GM21576 (cell line): ENCODE measurements around the gene TPD52L2.
"Not testable (repeated sequence)": the region's sequence is repeated elsewhere in the genome, so short reads cannot be mapped to it uniquely, and the experiment has no call there.

Experiments
- ATAC-seq: cut with Tn5 transposase; IDR thresholded peaks from one replicate; pipeline ENCODE4 v1.9.1; 2021; ENCODE audit warnings: mild to moderate bottlenecking, moderate library complexity; ENCODE audit not compliant: unreplicated experiment

The TPD52L2 gene

DNA sequence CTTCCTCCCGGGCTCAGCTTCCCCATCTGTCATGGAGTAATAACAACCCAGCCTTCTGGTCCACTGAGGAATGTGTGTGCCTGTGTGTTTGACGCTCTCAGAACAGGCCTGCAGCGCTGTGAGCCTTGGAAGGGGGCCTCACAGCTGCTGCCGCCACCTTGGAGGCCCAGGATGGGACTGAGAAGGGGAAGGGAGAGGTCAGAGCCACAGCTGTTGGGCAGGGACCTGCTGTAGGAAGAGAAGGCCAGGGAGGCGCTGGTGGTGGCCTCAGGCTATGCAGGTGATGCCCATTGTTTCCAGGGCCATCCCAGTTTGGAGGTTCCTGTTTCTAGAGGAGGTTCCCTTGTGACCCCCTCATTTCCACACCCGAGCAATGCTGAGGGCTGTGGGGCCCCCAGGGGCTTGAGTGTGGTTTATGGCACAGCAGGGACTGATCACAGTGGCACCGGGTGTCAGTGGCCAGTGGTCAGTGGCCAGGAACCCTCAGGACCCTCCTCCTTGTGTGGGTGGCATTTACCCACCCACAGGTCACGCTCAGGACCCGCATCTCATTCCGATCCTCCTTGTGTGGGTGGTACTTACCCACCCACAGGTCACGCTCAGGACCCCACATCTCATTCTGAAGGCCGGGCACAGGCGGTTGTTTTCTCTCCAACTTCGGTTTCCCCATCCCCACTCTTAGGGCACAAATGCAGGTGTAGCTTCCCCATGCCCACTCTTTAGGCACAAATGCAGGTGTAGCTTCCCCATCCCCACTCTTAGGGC is 14.0 kb downstream of the TPD52L2 start:
- no peak for ATAC-seq

DNA sequence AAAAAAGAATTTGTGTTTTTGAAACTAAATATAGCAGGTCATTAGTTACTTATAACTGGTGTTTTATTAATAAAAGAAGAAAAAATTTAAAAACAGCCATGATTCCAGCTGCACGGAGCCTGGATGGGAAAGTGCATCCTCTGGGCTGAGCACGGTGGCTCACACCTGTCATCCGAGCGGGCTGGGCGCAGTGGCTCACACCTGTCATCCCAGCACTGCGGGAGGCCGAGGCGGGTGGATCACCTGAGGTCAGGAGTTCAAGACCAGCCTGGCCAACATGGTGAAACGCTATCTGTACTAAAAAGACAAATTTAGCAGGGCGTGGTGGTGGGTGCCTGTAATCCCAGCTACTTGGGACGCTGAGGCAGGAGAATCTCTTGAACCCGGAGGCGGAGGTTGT is 15.8 kb downstream of the TPD52L2 start:
- ATAC-seq = not testable (repeated sequence)

DNA sequence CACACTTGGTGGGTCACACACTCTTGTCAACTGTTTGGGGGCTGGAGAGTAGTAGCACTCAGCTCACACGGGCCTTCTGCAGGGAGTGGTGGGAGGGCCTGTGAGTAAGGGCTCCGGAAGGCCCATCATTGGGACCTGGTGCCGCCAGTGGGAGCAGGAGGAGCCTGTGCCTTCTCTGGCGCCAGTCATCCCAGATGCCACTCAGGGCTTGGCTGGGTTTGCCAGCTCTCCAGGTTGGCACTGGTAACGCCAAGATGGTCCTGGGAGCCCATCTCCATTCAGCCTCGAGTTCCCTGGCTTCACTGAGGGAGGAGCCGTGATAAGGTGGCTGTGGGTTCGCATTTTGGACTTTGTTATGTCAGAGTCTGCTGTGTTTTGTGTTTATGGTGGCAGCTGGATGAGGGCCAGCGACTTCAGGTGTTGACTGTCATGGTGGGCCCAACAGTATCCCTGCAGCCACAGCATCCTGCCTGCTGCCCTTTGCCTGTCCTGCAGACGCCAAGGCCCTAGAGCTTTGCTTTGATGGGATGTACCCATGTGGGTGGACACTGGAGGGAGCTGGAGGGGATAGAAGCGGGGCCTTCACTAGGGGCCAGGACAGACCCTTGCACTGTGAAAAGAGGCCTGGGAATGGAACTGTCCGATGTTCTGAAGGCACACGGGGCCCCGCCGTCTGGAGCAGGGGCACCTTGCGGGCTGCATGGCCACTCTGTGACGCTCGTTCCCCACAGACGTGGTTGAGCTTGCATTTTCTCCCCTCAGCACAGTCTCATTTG is 16.6 kb downstream of the TPD52L2 start:
- no peak for ATAC-seq

DNA sequence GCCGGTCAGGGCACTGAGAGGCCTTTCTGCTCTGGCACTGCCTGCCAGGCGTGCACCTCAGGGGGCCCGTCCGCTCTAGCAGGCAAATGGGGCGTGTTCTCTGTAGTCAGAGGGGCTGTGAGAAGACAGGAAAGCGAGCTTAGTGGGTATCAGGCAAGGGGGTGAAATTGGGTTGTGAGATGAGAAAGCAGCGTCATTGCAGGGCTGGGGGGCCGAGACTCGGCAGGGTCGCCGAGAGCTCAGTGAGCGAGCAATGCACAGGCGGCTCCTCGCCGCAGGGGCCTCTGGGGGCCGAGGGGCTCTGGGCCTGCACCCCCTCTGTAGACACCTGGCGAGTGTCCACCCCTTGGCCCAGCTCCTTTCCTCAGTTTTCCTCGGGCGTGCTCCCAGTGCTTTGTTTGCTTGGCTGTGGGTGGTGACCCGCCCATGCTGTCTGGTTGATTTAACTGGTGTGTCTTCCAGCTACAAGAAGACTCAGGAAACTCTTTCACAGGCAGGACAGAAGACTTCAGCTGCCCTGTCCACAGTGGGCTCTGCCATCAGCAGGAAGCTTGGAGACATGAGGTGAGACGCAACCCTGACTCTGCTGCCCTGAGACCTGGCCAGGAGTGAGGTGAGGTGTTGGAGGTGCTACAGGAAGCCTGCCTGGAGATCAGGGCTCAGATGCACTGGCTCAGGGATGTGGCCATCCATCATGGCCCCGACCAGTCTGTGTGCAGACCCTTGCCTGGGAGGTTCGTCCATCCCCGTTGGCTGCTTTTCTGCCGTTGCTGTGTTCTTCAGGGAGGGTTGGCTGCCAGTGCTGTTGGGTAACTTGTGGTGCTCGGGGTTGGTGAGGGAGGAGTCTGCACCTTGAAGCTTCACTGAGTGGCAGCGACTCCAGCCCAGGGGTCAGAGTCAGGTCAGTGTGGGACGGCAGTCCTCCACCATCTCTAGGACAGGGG is 17.5 kb downstream of the TPD52L2 start:
- ATAC-seq = no peak

DNA sequence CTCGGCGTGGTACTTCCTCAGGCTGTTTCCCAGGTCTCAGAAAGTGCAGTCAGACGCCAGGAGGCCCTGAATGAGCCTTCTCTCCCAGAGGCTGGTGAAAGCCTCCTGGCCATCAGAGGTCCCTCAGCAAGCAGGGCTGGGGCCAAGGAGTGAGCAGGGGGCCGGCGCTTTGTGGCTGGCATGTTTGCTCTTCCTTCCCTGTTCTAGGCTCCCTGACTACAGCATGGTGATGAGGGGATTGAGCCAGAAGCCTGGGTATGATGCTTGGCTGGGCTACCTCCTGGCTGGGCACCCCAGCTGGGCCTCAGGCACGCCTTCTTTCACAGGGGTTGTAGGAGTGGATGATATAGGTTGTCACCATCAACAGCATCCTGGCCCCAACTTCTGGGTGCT is 18.1 kb downstream of the TPD52L2 start:
- ATAC-seq = no peak

DNA sequence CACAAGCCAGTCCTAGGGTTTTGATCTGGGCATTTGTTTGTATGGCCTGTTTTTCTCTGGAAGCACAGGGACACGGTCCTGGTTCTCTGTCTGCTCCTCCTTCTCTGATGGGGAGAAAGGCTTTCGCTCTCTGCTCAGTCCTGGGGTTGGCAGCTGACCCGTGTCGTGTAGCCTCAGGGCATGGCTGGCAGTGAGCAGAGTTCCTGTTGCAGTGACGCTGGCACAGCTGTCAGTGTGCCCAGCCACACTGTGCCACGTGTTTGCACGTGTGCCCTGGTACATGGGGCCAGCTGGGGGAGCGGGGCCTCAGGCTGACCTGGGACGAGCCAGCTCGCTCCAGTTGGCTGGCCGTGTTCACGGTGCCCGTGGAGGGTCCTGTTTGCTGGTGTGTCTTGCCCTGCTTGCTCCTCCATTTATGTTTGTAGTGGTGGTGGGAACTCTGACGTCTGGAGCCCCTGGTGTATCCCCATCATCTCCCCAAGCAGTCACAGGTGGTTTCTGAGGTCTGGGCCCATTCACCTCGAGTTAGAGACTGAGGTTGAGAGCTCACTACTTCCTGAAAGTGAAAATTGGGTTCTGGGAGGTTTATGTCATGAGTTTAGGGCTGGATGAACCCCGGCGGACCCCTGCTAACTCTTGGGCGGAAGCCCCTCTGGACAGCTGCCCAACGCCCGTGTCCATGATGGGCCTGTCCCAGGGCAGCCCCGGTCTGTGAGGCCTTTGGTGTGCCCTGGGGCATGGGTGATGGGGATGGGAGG is 19.6 kb downstream of the TPD52L2 start:
- no peak for ATAC-seq

DNA sequence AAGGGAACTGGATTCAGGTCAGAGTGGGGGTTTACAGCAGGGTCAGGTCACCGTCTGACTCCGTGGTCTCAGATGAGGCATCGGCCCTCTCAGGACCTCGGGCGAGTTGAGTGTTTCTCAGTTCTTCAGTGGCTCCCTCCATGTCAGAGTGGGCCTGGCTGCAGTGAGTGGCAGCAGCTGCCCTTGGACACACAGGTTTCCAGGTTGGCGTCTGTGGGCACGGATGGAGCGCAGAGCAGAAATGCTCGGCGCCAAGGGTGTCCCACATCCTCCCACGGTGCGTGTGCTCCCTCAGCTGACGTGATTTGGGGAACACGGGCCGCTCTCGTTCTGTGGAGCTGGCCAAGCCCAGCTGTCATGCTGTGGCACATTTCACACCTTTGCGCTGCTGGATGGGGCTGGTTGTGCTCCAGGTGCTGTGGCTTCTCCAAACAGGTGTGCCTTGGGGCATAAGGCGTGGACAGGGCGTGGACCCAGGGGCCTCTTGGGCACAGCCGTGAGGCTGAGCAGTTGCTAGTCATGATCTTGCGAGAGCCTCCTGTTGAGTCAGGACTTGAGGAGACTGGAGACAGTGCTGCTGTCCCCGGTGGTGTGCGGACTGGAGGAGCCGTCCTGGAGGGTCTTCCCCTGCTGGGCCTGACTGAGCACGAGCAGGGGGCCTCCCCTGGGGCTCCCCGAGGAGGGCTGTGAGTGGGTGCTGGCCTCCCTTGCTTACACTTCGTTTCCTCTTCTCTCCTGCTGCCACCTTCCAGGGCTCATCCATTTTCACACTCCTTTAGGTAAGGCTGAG is 20.4 kb downstream of the TPD52L2 start:
- ATAC-seq = no peak

DNA sequence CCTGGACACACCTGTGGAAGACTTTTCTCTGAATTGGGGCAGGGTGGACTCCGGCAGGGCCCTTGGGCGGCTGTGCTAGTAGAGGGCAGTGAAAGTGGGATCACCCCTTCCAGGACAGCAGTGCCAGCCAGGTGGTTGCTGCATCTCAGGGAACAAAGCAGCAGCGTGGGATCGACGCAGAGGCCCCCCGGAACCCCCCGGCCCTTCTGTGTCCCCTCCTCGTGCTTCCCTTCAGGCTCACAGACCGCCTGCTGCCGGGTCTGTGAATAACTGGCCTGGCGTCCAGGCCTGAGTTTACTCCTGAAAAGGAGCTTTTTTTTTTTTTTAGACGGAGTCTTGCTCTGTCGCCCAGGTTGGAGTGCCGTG is 21.0 kb downstream of the TPD52L2 start:
- ATAC-seq = no peak

DNA sequence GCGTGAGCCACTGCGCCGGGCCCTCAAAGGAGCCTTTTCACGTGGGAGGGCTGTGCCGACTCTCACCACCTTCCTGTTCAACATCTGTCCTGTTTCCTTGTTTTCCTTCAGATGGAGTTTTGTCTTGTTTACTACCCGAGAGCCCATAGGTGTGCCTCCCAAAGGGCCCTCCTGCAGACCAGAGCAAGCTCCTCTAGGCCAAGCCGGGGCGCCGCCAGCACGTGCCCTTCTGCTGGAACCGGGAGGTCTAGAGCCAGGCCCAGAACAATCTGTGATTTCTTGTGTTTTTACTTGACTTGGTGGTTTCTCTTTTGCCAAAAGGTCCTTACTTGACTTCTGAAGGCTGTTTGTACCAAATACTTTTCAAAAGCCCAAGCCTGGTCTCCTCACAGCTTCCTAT is 21.9 kb downstream of the TPD52L2 start:
- no peak for ATAC-seq

DNA sequence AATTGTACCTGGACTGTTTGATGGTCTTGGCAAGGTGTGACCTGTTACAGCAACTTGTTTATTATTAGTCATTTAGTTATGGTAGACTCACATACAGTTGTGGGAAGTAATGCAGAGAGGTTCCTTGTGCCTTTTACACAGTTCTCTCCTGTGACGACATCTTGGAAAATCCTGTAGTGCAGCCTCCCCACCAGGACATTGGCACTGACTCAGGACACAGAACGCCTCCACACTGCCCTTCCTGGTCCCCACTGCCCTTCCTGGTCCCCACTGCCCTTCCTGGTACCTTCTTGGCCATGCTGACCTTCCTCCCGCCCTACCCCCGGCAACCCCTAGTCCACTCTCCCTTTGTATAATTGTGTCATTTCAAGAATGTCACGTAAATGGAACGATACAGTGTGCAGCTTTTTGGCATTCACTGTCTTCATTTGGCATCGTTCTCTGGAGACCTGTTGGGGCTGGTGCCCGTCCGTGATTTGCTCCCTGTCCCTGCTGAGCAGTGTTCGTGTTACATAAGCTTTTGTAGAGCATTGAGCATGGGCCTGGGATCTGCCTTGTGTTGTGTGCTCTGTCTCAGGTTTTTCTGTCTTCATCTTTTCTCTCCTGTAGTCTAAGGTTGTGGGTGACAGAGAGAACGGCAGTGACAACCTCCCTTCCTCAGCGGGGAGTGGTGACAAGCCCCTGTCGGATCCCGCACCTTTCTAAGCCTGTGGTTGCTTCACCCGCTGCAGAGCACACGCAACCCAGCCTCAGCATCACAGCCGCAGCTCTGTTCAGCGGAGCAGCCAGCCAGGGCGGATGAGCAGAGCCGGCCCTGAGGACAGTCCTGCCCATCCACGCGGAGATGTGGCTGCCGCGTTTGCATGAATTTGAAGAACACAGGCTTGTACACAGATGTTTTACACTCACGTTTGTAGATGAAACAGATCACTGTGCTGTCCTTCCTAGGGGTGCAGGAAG is 24.5 kb downstream of the TPD52L2 start:
- ATAC-seq = no peak

DNA sequence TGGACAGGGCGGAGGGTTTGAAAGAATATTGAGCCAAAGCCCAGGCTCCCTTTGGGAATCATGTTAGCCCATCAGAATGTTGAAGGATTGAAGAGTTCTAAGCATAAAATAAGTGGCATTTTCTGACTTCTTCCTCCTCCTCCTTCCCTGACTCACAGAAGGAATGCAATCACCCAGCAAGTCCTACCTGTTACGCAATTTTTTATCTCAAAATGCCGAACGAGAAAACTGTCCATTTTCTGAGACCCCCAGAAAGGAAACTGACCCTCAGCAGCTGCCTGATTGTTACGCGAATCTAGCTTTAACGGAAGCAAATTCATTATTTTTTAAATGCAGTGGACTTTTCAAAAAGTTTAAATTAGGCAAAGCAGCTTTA is 25.1 kb downstream of the TPD52L2 start:
- no peak for ATAC-seq

DNA sequence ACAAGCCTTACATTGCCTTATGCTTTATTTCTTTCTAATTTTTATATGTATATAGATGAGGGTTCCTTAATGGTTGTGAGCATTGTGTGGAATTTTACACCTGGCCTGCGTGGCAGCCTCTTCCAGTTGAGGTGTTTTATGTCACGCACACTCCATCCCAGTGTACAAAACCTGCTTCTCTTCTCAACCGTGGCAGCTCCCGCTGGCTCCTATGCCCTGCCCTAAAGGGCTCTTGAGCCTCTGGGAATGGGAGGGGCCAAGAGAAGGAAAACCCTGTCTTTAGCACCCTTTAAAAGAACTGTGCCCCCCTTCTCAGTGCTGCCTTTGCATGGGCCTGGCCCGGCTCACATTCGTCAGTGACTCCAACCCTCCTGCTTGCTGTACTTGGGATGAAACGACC is 25.5 kb downstream of the TPD52L2 start:
- ATAC-seq = no peak

DNA sequence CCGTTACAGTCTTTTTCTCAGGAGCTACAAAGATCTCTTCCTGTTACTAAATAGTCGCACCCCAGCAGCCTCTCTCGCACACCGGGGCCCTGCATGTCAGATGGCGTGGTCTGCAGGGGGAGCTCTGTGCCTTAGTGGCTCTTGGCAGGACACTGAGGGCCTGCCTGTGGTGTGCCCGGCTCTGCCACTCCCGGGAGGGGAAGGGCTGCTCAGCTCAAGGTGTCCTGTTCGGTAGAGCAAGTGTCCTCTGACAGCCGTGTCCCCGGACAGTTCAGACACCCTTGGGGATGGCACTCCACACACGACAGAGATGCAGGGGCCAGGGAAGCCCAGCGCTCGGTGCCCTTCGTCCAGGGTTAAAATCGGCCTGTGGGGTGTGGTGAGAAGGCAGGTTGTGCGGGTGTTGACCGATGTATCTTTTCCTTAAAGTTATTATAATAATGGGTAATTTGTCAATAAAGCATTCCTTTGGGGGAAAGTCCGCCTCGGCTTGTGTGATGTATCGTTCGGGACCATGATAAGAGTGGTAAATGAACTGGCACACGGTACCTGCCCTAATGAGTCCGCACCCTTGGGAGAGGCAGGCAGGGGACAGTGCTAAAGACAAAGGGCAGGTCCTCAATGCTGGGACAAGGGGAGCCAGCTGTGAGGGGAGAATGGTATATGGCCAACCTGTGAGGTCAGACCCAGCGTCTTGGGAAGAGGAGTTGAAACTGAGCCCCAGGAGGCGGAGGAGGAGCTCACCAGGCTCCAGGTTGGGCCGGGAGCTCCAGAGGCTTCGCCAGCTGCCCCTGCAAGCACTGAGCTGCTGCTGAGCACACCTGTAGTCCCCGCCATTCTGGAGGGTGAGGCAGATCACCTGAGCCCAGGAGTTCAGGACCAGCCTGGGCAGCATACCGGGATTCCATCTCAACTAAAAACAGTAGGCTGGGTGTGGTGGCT is 26.3 kb downstream of the TPD52L2 start:
- no peak for ATAC-seq

DNA sequence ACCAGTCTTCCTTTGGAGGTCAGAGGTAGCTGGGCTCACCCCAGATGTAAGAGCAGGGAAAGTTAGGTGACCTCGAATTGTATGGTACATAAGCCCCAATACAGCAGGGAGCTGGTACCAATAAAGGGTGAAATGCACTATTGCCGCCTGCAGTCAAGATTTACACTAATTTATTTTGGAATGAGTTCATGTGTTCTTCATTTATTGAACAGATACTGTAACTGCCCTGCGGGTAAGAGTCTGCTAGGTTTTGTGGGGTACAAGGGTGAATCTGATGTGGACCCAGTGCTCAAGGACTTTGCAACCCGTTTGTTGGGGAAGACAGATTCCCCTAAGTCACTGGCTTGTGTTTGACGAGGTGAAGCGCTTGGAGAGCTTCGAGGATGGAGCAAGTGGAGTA is 27.3 kb downstream of the TPD52L2 start:
- no peak for ATAC-seq

DNA sequence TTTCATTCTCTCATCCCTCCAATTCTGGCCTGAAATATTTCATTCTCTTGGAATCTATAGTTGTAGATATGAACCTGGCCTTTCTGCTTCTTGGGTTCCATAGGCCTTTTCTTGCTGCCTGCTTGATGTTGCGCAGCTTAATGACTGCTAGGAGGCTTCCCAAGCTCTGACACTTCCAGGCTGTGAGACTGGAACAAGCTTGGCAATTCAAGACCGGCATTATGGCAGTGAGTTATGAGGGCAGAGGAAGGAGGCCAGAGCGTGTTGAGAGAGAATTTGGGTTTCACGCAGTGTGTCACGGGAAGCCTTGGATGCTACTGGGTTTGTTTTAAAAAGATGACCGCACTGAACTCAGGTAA is 28.9 kb downstream of the TPD52L2 start:
- no peak for ATAC-seq

DNA sequence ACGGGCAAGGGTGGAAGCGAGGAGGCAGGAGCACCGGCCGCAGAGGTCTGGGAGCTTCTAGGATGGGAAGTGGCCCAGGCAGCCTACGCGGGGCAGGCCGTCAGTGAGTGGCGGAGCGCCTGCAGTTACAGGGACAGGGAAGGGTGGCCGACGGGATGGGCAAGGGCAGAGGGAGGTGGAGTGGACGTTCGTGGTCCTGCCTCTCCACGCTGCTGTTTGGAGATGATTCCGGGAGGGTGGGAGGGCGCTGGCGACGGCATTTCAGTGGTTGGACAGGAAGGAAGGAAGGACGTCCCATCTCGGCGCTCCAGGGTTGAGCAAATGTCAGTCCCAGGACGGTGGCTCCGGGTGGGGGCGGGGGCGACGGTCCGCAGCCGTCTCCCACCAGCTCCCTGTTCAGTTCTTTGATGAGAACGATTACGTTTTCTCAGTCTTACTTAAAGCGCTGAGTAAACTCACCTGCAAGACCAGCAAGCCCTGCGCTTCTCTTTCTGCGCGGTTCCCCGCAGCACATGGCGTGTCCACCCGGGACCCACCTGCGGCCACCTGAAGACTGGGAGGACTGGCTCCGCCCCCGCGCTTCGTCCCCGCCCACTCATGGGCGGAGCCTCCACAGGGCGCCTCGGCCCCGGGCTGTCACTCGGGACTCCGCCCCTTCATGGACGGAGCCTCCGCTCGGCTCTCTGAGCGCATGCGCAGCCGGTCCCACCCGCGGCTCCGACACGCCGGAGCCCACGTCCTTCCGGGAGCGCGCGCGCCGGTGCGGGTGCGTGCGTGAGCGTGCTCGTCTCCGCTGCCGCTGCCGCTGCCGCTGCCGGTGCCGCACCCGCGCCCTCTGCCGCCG is 29.5 kb downstream of the TPD52L2 start, which contains the start of gene DNAJC5:
DNAJC5 (plus strand) TSS at position 769 of the 844 bp plus-strand sequence. CDS start 33,220 bp downstream, outside the sequence.
- ATAC-seq = peak; percentile 74
